PFSK-1 (cell line): ENCODE measurements around the gene SCAMP1.

Experiments used
- REST ChIP-seq, 2 experiments: IDR thresholded peaks; 2 replicates each; pipeline versions ENCODE4 v1.6.1 to v1.8.0; 2011 to 2012; ENCODE audit warnings: low read depth in 2 of 2, low read length in 2 of 2, control low read depth in 1 of 2, inconsistent platforms in 1 of 2, mild to moderate bottlenecking in 1 of 2, moderate library complexity in 1 of 2; ENCODE audit not compliant: insufficient read depth in 1 of 2
- TAF1 ChIP-seq: IDR thresholded peaks from 2 replicates; pipeline ENCODE4 v1.6.1; 2012; ENCODE audit warnings: low read length, control low read depth, borderline replicate concordance; ENCODE audit not compliant: insufficient read depth

GRCh38 chr5:78500871-78501270, 140.5 kb downstream of the SCAMP1 start:
- TF ChIP-seq TAF1 (no peak), REST (IDR thresholded peaks at IDR 0.05; ENCODE audit: insufficient read depth in 1 of 2, low read depth in 2 of 2, low read length in 2 of 2) (no peak)
